ENCODE measurements around the gene METTL24. TPM values are rescaled to one million over a fixed set of nuclear protein-coding genes. Genes with fewer than 3 reads are reported as not detected.

METTL24 gene
- total RNA-seq, 1 experiment from 2014 or later, result 2.6 TPM

DNA sequence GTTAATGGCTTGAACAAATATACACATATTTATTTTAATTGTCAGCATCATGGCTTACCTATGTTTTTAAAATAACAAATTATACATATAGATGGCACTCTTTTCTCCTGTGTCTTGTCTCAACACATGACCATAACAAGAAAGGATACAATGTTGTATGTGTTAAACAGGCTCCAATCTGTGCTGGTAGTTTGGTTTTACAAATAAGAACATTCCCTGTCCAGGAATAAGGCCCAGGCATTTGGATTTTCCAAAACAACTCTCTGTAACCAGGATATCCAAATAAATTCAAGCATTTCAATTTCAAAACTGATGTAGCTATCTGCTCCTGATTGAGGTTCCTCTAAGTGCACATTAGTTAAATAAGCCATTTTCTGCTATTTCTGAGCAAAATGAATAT, 17.1 kb downstream of the METTL24 start:
- peak; percentile 33 for DNase-seq (ENCODE audit: low spot score)
- in situ Hi-C loops (cut with HindIII; ENCODE audit: low sequenced_read_pairs), result no loop called here

DNA sequence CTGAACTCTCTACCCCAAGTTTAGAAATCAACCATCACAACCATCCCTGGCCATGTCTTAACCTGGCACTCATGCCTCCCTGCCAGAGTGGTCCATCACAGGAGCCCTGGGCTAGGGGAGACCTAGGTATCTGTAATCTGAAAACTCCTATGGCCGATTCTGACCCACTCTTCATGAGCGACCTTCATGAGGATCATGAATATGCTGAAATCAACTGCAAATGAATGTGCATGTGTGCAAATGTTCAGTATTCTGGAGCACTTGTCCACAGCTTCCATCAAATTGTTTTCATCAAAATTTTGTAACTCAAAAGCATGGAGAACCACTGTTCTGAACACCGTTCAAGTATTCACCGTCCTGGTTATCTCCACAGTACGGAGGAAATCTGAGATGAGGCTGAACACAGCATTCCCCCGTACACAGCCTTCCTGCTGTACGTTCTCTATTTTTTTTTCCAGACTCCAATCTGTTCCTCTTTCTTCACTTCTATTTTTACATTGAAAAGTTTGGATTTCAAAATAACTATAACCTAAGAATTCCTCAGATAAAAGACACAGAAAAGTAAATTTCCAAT, 17.7 kb downstream of the METTL24 start:
- DNase-seq (ENCODE audit: low spot score), result peak; percentile 32
- in situ Hi-C loops (cut with HindIII; ENCODE audit: low sequenced_read_pairs), result no loop called here

DNA sequence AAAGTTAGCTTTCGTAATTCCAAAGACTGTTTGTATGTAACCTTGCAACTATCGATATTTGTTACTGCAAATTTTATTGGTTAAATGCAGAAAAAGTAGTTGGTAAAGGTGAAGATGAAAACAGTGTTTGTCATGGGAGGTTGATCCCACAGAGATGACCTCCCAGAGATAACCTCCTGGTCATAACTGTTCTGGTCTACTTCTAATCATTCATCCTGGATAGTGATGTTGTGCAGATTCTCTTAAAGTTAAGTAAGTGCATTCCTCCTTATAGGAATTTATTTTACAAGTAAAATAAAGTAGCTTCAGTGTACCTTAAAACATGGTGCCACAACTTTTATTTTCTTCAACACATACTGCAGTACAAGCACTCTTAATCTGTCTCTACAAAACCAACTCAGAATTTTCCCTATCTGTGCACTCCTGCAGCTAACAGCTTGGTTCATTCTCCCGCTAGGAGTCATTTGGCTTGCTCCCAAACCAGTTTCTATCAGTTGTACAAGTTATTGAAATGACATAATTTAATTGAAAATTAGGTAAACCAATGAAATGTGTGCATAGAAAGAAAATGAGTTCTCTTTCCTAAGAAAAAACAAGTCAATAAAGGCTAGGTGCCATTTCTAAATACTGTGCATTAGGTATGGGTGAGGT, 19.2 kb downstream of the METTL24 start:
- in situ Hi-C loops (cut with HindIII; ENCODE audit: low sequenced_read_pairs), result no loop called here
- DNase-seq (ENCODE audit: low spot score), result no peak

DNA sequence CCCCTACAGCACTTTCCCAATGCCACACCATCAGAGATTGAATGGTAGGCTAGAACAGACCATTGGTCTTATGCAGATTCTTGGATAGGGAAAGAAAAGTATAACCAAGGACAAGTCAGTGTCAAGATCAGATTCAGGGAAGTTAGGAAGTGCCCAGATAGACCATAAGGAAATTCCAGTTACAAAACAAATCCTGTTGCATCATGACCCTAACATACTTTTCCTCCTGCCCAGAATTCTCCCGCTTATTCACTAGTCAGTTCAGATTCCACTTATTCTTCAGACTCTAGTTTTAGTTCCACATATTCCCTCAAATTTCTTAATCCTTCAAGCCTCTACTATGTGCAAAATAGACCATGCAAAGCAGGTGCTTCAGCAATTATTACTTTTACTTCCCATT, 20.7 kb downstream of the METTL24 start:
- in situ Hi-C loops (cut with HindIII; ENCODE audit: low sequenced_read_pairs), result no loop called here
- no peak for DNase-seq (ENCODE audit: low spot score)

DNA sequence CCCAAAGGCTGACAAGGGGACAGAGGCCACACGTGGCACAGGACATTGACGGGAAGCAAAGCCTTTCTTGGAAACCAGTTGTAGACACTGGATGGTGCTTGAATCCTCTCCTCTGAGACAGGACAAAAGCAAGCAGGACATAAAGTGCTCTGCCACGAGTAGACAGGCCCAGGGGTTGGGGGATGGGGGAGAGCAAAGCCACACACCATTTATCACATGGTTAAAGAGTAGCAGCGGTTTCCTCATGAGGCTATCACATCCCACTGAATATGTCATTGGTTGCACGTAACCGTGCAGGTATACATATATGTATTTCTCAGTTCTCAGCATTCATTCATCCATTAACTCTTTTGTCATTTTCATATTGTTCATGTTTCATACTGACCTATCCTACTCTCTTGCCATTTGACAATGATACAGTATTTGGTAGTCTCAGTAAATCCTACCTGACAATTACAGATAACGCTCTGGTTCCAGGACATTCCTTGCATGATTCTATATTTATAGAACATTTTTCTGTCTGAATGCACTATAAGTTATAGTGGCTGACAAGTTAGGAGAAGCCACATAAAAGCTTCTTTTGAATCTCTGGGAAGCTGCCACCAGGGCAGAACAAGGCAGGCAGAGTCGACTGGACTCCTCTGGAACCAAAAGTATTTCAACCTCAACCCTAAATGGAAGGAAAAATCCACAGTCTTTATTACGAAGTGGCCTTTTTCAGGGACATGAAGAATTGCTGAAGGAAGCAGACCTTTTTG, 23.5 kb downstream of the METTL24 start:
- DNase-seq (ENCODE audit: low spot score), result no peak
- in situ Hi-C loops (cut with HindIII; ENCODE audit: low sequenced_read_pairs), result no loop called here

DNA sequence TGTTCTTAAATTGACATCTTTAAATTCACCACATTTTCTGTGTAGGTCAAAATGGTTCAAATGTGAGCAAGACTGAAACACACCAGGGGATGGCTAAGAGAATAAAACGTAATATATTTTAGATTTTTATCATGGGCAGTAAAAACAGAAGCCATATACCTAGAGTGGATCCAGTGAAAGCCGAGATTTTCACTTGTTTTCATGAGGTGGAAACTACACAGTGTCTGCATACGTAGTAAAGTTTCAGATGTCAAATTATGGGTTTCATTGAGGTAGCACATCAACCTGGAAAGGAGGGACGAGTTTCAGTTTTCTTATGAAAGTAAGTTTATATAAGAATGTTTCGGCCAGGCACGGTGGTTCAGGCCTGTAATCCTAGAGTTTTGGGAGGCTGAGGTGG, 25.9 kb downstream of the METTL24 start:
- no peak for DNase-seq (ENCODE audit: low spot score)
- in situ Hi-C loops (cut with HindIII; ENCODE audit: low sequenced_read_pairs), result no loop called here

DNA sequence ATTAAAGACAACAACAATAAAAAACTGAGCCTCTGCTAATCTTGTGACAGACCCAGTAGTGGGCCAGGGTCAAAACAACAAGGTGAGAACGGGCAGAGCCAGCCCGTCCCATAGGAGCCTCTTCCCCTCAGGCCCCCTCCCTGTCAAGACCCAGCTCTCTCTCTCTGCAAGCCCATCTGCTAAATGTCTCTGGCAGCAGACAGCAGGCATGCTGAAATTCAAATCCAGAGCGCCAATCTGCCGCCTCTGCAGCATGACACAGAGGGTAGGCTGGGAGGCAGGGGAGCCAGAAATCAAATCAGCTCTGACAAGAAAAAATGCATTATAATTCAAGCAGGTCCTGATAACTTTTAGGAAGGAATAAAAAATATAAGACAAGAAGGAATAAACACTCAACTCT, 26.3 kb downstream of the METTL24 start:
- in situ Hi-C loops (cut with HindIII; ENCODE audit: low sequenced_read_pairs), result no loop called here
- DNase-seq (ENCODE audit: low spot score), result no peak

DNA sequence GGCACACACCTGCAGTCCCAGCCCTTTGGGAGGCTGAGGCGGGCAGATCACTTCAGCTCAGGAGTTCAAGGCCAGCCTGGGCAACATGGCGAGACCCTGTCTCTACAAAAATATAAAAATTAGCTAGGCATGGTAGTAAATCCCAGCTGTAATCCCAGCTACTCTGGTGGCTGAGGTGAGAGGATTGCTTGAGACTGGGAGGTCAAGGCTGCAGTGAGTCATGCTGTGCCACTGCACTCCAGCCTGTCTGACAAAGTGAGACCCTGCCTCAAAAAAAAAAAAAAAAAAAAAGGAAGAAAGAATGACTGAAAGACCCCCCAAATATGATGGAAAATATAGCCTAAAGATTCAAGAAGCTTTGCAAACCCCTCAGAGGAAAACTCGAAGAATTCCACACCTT, 26.8 kb downstream of the METTL24 start:
- in situ Hi-C loops (cut with HindIII; ENCODE audit: low sequenced_read_pairs), result no loop called here
- no peak for DNase-seq (ENCODE audit: low spot score)

DNA sequence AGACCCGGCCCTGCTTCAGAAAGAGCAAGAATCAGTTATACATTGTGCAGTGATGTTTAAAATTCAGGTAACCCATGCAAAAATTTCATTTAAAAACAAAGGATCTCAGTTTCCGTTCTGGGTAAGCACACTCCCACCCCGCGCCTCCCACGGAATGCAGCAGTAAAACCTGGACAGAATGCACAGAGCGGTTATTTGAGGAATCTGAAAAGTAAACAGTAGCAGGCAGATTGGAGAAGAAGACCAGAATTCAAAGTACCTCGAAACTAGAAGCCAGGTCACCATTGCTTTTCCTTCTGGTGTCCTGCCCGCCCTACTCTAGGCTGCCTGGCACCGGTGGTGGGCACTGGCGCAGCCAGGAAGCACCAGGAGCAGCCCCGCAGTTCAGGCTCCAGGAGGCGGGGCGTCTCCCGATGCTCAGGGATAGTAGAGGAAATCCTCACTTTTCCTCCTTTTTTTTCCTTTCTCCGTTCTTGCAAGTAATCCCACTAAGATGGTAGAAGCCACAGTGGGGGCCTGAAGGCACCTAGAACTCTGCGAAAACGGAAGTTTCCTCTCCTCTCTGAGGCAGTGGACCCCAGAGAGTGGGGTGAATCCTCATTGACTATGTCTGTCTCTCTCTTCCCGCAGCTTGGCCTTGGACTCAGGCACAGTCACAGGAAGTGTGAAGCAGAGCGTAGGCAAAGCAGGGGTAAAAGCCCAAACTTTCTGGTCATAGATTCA, 28.3 kb downstream of the METTL24 start:
- in situ Hi-C loops (cut with HindIII; ENCODE audit: low sequenced_read_pairs), result no loop called here
- no peak for DNase-seq (ENCODE audit: low spot score)

DNA sequence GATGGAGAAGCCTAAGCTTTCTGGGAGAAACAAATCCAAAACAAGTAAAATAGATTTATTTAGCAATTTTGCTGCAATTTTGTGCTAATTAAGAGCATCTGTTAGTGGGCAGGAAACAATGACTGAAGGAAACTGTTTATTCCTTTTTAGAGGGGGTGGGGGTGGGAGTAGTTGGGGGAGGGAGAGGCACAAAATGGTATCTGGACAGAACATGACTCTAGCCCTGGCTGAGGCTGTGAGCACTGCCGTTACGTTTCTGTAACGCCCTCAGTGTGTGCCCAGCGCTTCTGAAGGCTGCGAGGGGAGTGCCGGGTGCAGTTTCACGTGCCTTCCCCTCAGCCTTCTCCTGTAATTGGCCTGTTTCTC, 28.8 kb downstream of the METTL24 start:
- in situ Hi-C loops (cut with HindIII; ENCODE audit: low sequenced_read_pairs), result no loop called here
- no peak for DNase-seq (ENCODE audit: low spot score)

DNA sequence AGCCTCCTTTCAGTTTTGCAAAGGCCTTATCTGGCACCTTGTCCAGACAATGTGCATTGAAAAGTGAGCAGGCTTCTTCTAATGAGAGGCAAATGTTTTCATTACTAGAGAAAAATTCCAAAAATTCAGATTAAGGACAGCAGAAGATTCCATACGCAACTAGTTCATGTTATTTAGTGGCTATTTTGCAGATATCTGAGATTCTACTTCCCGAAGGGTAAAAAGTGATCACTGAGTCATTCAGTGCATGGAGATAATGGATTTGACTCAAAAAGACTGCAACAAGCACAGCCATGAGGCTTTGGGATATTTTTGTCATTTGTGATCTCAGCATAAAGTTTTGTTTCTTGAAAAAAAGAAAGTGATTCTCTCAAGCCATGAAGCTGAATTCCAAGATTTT, 29.9 kb downstream of the METTL24 start:
- DNase-seq (ENCODE audit: low spot score), result no peak
- in situ Hi-C loops (cut with HindIII; ENCODE audit: low sequenced_read_pairs), result no loop called here

DNA sequence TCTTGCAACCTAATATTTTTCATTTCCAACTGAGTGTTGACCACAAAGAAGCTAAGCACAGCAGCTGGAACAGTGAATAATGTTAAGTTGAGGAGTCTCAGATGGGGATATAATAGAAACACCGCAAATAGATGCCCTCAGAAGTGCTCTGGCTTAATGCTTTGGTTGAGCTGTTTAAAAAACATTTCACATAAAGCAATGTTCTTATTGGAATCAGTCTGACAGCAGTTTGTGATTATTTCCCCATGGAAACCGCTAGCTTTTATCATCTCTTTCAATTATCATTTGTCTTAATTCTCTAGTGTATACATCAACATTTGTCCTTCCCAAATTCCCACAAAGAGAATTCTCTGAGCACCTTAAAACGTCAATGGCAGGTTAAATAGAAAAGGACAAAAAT, 30.8 kb downstream of the METTL24 start:
- in situ Hi-C loops (cut with HindIII; ENCODE audit: low sequenced_read_pairs), result no loop called here
- no peak for DNase-seq (ENCODE audit: low spot score)

DNA sequence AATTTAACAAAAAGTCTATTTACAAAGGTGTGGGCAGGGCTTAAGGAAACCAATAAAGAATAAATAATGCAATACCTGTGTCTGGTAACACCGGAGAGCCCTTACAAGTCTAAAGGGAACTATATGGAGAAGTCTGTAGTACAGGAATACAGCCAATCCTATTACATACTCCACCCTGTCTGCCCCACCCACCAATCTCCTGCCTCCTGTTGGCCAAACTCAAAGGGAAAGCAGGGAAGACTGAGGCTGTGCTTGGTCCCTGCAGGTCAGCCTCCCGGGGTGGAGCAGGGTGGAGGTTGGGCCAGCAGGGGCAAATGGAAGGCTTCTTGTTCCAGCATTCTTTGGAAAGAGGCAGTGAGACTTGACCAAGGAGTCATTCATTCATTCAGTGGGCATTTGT, 31.5 kb downstream of the METTL24 start:
- in situ Hi-C loops (cut with HindIII; ENCODE audit: low sequenced_read_pairs), result no loop called here
- DNase-seq (ENCODE audit: low spot score), result no peak

DNA sequence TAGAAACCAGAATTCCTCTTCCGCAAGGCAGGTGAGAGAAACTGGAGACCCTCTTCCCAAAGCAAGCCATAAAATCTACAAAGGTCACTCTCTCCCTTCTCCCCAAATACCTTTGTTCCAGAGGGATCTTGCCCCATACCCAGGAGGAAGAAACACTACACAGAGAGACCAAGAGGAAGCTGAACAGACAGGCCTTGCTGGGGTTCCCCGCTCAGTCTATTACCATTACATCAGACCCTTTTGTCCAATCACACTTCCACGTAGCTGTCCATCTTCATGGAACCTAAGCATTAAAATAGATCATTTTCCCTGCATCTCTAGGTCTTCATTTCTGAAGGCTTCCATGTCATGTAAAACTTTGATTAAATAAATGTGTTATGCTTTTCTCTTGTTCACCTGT, 32.1 kb downstream of the METTL24 start:
- no peak for DNase-seq (ENCODE audit: low spot score)
- in situ Hi-C loops (cut with HindIII; ENCODE audit: low sequenced_read_pairs), result no loop called here

DNA sequence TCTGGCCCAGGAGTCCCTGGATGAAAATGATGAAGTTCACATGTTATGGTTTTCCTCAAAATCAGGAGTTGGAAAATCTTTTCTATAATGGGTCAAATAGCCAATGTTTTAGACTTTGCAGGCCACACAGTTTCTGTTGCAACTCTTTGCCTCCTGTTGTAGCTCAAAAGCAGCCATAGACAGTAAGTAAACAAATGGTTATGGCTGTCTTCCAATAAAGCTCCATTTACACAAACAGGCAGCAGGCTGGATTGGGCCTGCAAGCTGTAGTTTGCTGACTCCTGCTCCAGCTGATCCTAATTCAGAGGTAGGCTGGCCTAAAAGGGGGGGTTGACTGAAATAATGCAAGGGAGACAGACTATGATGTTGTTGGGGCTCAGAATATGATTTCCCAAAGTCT, 33.0 kb downstream of the METTL24 start:
- in situ Hi-C loops (cut with HindIII; ENCODE audit: low sequenced_read_pairs), result no loop called here
- no peak for DNase-seq (ENCODE audit: low spot score)

DNA sequence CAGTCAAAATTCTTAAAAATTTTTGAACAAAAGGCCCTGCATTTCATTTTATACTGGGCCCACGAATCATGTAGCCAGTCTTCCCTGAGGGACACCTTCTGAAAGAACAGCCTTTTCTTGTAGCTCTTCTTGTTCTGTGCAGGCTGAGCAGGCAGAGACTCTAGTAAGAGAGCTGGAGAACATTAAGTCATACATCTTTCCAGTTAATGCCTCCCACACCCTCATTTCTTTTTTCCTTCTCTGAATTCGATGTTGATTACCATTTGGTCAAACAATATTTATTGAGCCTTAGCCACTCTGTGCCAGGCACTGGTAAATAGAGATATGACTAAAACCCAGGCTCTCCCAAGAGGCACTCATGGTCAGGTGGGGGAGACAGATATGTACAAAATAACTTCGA, 33.6 kb downstream of the METTL24 start:
- in situ Hi-C loops (cut with HindIII; ENCODE audit: low sequenced_read_pairs), result no loop called here
- no peak for DNase-seq (ENCODE audit: low spot score)

DNA sequence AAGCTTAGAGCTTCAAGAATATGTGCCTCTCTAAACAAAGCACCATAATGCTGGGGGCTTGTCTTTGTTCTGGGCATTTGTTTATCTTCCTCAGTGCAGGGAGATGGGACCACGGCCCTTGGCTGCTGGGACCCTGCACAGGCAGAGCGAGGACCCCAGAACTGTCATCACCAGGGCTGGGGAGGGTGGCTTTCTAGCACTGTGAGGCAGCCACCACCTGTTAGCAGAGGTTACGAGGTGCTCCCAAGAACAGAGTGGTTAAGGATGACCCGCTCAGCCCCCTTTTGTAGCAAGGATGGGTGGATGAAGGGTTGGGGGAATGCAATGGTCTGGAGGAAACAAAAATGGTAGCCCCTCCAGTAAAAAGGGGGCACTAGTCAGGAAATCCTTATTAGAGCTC, 34.9 kb downstream of the METTL24 start:
- in situ Hi-C loops (cut with HindIII; ENCODE audit: low sequenced_read_pairs), result no loop called here
- DNase-seq (ENCODE audit: low spot score), result no peak

DNA sequence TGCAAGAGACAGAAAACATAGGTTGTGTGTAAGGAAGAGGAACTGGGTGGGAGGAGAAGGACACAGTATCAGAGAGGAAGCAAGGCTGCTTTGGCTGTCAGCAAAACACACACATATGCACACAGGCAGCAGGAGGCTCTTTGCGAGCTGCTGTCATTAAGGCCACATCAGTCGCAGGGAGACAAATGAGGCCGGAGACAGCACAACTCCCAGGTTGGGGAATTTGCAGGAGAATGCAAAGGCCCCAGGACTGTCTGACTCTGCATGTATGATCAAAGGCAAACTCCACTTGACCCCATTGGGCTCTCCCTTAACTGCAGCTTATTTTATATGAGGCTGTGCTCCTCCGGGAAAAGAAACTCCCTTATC, 35.3 kb downstream of the METTL24 start:
- no peak for DNase-seq (ENCODE audit: low spot score)
- in situ Hi-C loops (cut with HindIII; ENCODE audit: low sequenced_read_pairs), result no loop called here

DNA sequence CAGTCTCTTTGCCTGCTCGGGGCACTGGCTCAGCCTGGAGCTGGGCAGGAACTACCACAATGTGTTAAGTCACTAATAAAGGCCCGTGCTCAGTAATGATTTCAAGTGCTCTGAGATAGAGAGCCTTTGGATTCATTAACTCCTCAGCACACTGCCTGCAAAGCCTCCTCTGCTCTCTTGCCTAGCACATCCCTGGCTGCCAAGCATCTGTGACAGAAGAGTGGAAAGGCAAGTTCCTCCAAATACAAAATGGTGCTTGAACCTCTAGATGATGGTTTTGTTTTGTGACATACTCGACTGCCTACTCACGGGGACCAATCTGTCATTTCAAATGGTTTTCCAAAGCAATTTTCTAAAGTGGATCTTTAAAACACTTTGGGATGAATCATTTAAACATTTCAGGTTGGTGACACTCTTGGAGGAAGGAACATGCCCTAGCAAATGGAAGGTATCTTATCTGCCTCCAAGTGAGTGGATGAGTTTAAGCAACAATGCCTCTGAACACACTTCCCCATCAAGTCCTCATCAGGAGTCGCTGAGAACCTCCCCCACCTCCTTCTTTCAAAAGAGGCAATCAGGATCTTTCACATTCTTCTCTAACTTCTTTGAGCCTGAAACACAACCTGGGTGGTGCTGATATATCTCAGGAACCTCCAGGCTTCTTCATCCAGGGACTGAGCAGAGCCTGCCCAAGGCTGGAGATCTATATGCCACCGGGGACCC, 35.8 kb downstream of the METTL24 start:
- no peak for DNase-seq (ENCODE audit: low spot score)
- in situ Hi-C loops (cut with HindIII; ENCODE audit: low sequenced_read_pairs), result no loop called here

DNA sequence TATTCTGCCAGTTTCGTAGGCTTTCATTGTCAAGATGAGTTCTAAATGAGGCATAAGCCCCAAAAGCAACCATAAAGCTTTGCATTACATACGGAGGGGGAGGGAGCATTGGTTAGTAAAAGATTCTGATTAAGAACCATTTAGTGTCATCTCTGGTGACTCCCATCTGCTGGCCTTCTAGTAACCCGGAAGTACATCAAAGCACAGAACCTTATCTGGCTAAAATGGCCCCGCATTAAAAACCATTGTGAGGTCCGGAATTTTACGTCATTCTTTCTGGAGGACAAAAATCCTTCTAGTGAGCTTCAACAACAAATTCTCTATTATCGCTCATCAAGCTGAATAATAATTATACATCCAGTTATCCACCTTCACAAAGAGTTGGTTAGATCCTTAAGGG, 37.8 kb downstream of the METTL24 start:
- in situ Hi-C loops (cut with HindIII; ENCODE audit: low sequenced_read_pairs), result no loop called here

More for the DNA sequence above, 37.8 kb downstream of the METTL24 start:
- no peak for DNase-seq (ENCODE audit: low spot score)

Measured in G401 (cell line).